GM23338 (cell line): ENCODE measurements around the gene DOCK1.

ENCODE experiments used
- JUNB ChIP-seq: IDR thresholded peaks from one replicate; pipeline ENCODE4 v1.6.1; 2016; ENCODE audit warnings: antibody characterized with exemption; ENCODE audit not compliant: unreplicated experiment
- TF ChIP-seq, protein P1 (sequence below), 2 experiments: fragments of 200-600 bp in 1 of 2; sonication (generic) in 1 of 2; conservative IDR thresholded peaks; 2 replicates each; pipeline versions ENCODE4 v1.5.1 to v1.6.1; 2016 to 2017; ENCODE audit warnings: antibody characterized with exemption in 2 of 2, low read depth in 2 of 2, mild to moderate bottlenecking in 2 of 2, moderate library complexity in 1 of 2
- TF ChIP-seq, protein P2 (sequence below): IDR thresholded peaks from one replicate; pipeline ENCODE4 v1.6.1; 2018; ENCODE audit warnings: antibody characterized with exemption; ENCODE audit not compliant: unreplicated experiment

DNA sequence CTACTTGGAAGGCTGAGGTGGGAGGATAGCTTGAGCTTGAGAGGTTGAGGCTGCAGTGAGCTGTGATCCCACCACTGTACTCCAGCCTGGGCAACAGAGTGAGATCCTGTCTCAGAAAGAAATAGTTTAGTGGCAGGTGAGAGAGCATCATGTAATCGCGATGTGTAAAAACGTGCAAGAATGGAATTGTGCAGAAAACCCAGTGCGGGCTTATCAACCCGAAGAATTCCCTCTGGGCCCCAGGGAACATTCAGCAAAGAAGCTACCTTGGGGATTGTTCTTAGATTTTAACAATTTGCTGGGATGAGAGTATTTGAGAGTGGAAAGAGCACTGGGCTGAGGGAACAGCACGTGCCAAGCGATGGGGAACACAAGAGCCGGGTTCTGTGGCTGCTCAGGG, 398.5 kb downstream of the DOCK1 start:
- no peak for TF ChIP-seq JUNB
- TF ChIP-seq, protein P1, sequence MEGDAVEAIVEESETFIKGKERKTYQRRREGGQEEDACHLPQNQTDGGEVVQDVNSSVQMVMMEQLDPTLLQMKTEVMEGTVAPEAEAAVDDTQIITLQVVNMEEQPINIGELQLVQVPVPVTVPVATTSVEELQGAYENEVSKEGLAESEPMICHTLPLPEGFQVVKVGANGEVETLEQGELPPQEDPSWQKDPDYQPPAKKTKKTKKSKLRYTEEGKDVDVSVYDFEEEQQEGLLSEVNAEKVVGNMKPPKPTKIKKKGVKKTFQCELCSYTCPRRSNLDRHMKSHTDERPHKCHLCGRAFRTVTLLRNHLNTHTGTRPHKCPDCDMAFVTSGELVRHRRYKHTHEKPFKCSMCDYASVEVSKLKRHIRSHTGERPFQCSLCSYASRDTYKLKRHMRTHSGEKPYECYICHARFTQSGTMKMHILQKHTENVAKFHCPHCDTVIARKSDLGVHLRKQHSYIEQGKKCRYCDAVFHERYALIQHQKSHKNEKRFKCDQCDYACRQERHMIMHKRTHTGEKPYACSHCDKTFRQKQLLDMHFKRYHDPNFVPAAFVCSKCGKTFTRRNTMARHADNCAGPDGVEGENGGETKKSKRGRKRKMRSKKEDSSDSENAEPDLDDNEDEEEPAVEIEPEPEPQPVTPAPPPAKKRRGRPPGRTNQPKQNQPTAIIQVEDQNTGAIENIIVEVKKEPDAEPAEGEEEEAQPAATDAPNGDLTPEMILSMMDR (conservative IDR thresholded peaks at IDR 0.05; ENCODE audit: low read depth in 2 of 2) = no peak
- TF ChIP-seq, protein P2, sequence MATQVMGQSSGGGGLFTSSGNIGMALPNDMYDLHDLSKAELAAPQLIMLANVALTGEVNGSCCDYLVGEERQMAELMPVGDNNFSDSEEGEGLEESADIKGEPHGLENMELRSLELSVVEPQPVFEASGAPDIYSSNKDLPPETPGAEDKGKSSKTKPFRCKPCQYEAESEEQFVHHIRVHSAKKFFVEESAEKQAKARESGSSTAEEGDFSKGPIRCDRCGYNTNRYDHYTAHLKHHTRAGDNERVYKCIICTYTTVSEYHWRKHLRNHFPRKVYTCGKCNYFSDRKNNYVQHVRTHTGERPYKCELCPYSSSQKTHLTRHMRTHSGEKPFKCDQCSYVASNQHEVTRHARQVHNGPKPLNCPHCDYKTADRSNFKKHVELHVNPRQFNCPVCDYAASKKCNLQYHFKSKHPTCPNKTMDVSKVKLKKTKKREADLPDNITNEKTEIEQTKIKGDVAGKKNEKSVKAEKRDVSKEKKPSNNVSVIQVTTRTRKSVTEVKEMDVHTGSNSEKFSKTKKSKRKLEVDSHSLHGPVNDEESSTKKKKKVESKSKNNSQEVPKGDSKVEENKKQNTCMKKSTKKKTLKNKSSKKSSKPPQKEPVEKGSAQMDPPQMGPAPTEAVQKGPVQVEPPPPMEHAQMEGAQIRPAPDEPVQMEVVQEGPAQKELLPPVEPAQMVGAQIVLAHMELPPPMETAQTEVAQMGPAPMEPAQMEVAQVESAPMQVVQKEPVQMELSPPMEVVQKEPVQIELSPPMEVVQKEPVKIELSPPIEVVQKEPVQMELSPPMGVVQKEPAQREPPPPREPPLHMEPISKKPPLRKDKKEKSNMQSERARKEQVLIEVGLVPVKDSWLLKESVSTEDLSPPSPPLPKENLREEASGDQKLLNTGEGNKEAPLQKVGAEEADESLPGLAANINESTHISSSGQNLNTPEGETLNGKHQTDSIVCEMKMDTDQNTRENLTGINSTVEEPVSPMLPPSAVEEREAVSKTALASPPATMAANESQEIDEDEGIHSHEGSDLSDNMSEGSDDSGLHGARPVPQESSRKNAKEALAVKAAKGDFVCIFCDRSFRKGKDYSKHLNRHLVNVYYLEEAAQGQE = no peak
